ENCODE data around the gene FDXR.

Gene FDXR

GRCh38 chr17:74858672-74859458 is 13.9 kb downstream of the FDXR start:
- ATAC-seq (no peak), DNase-seq (no peak)

- DNase-seq (no peak), ATAC-seq (no peak)
Measured at GRCh38 chr17:74857191-74857590, 15.6 kb downstream of the FDXR start.

- ATAC-seq (no peak), DNase-seq (no peak)
Measured at GRCh38 chr17:74856112-74856511, 16.7 kb downstream of the FDXR start.

GRCh38 chr17:74855323-74855722 is 17.5 kb downstream of the FDXR start:
- DNase-seq (no peak), ATAC-seq (no peak)

GRCh38 chr17:74854792-74855191 is 18.0 kb downstream of the FDXR start:
- DNase-seq = no peak
- ATAC-seq = no peak

- DNase-seq = no peak
- no peak for ATAC-seq
Measured at GRCh38 chr17:74853669-74854068, 19.1 kb downstream of the FDXR start.

- no peak for DNase-seq
- no peak for ATAC-seq
Measured at GRCh38 chr17:74853048-74853397, 19.8 kb downstream of the FDXR start.

- ATAC-seq (peak; percentile 64), DNase-seq (peak; percentile 63)
Measured at GRCh38 chr17:74852237-74853047, 20.4 kb downstream of the FDXR start.

GRCh38 chr17:74851612-74852236 is 21.1 kb downstream of the FDXR start:
- ATAC-seq (no peak), DNase-seq (no peak)

- DNase-seq = no peak
- ATAC-seq = no peak
Measured at GRCh38 chr17:74850914-74851313, 21.9 kb downstream of the FDXR start.

GRCh38 chr17:74850310-74850709 is 22.5 kb downstream of the FDXR start:
- no peak for ATAC-seq
- DNase-seq = no peak

GRCh38 chr17:74848656-74849399 is 24.0 kb downstream of the FDXR start:
- ATAC-seq = no peak
- DNase-seq = no peak

- DNase-seq (no peak), ATAC-seq (no peak)
Measured at GRCh38 chr17:74846621-74847020, 26.2 kb downstream of the FDXR start.

- ATAC-seq (no peak), DNase-seq (no peak)
Measured at GRCh38 chr17:74843352-74843627, 29.5 kb downstream of the FDXR start.

- ATAC-seq (no peak), DNase-seq (peak; percentile 42)
Measured at GRCh38 chr17:74842599-74843351, 30.0 kb downstream of the FDXR start.

- no peak for DNase-seq
- no peak for ATAC-seq
Measured at GRCh38 chr17:74842146-74842598, 30.6 kb downstream of the FDXR start.

- ATAC-seq (no peak), DNase-seq (no peak)
Measured at GRCh38 chr17:74840989-74841666, 31.7 kb downstream of the FDXR start.

- ATAC-seq (peak; percentile 63), DNase-seq (peak; percentile 22)
Measured at GRCh38 chr17:74839990-74840852, 32.6 kb downstream of the FDXR start.

- ATAC-seq = no peak
- no peak for DNase-seq
Measured at GRCh38 chr17:74838274-74838673, 34.5 kb downstream of the FDXR start.

Measured in stimulated activated naive CD8-positive, alpha-beta T cell treated with anti-CD3 and anti-CD28 coated beads, Interleukin-15, Interleukin-2, amounts not matched to agents 100 U/mL and 50 U/mL, for 24 hours (primary cell).